ENCODE data around the gene MIER1.

Gene MIER1

GRCh38 chr1:66925944-66926343 is 1.2 kb downstream of the MIER1 start:
- no peaks in the 10 kb centered on the region for H3K27me3 ChIP-seq (ENCODE audit: control insufficient read depth, insufficient read depth, low read length)
- H3K9me3 ChIP-seq (ENCODE audit: control insufficient read depth, insufficient read depth, low read length): no peaks in the 10 kb centered on the region
- H3K4me3 ChIP-seq (ENCODE audit: low read depth, low read length): peak overlapping the region; percentile 85
- H3K9ac ChIP-seq (ENCODE audit: low read depth, low read length): peak overlapping the region; percentile 38
- no peaks in the 10 kb centered on the region for H3K36me3 ChIP-seq (ENCODE audit: control insufficient read depth, insufficient read depth, low read length)
- H3K4me1 ChIP-seq (ENCODE audit: control insufficient read depth, insufficient read depth, low read length): peaks cover 4% of the 10 kb centered on the region

DNA sequence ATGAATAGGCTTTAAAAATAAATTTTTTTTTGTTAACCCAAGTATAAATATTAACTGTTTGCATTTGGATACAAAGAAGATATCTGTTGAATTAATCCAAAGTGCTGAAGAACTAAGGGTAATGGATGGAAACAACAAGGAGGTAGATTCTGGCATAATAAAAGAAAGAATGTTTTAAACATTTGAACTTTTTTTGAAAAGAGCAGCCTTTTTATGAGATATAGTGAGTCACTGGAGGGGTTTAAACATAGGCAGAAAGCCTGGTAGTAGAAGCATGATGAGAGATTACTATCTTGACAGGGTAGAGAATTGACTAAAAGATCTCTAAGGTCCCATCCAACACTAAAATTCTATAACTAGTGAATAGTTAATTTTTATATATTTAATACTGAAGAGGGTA is 2.7 kb downstream of the MIER1 start:
- Histone ChIP-seq H3K9me3 (ENCODE audit: control insufficient read depth, insufficient read depth, low read length) (no peaks in the 10 kb centered on the region), H3K4me1 (ENCODE audit: control insufficient read depth, insufficient read depth, low read length) (peaks cover 9% of the 10 kb centered on the region), H3K36me3 (ENCODE audit: control insufficient read depth, insufficient read depth, low read length) (no peaks in the 10 kb centered on the region), H3K9ac (ENCODE audit: low read depth, low read length) (no peak overlapping the region), H3K27me3 (ENCODE audit: control insufficient read depth, insufficient read depth, low read length) (no peaks in the 10 kb centered on the region), H3K4me3 (ENCODE audit: low read depth, low read length) (no peak overlapping the region)

GRCh38 chr1:66929146-66929688 is 4.4 kb downstream of the MIER1 start:
- Histone ChIP-seq H3K4me1 (ENCODE audit: control insufficient read depth, insufficient read depth, low read length) (peaks cover 11% of the 10 kb centered on the region), H3K27me3 (ENCODE audit: control insufficient read depth, insufficient read depth, low read length) (no peaks in the 10 kb centered on the region), H3K9ac (ENCODE audit: low read depth, low read length) (no peak overlapping the region), H3K9me3 (ENCODE audit: control insufficient read depth, insufficient read depth, low read length) (no peaks in the 10 kb centered on the region), H3K36me3 (ENCODE audit: control insufficient read depth, insufficient read depth, low read length) (no peaks in the 10 kb centered on the region), H3K4me3 (ENCODE audit: low read depth, low read length) (peak overlapping the region; percentile 47)

DNA sequence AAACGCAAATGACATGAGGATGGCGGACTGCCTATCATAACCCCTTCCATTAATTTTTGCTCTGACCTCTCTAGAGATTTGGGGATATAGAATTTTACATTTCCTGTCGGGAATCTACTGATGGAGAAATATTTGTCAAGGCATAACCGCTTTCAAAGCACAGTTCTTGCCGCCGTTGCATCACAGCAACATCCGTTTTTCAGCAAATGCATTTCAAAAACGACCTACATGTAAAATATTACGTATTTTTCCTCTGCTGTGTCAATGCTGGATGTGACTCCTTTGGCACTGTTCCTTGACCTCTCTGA is 4.9 kb downstream of the MIER1 start:
- Histone ChIP-seq H3K9ac (ENCODE audit: low read depth, low read length) (no peak overlapping the region), H3K9me3 (ENCODE audit: control insufficient read depth, insufficient read depth, low read length) (no peaks in the 10 kb centered on the region), H3K27me3 (ENCODE audit: control insufficient read depth, insufficient read depth, low read length) (no peaks in the 10 kb centered on the region), H3K4me1 (ENCODE audit: control insufficient read depth, insufficient read depth, low read length) (peaks cover 11% of the 10 kb centered on the region), H3K36me3 (ENCODE audit: control insufficient read depth, insufficient read depth, low read length) (no peaks in the 10 kb centered on the region), H3K4me3 (ENCODE audit: low read depth, low read length) (peak overlapping the region; percentile 47)

- Histone ChIP-seq H3K36me3 (ENCODE audit: control insufficient read depth, insufficient read depth, low read length) (no peaks in the 10 kb centered on the region), H3K27me3 (ENCODE audit: control insufficient read depth, insufficient read depth, low read length) (no peaks in the 10 kb centered on the region), H3K4me3 (ENCODE audit: low read depth, low read length) (peak overlapping the region; percentile 88), H3K9me3 (ENCODE audit: control insufficient read depth, insufficient read depth, low read length) (no peaks in the 10 kb centered on the region), H3K9ac (ENCODE audit: low read depth, low read length) (peak overlapping the region; percentile 71), H3K4me1 (ENCODE audit: control insufficient read depth, insufficient read depth, low read length) (peaks cover 11% of the 10 kb centered on the region)
Observed at GRCh38 chr1:66929999-66930822, 5.4 kb downstream of the MIER1 start.

DNA sequence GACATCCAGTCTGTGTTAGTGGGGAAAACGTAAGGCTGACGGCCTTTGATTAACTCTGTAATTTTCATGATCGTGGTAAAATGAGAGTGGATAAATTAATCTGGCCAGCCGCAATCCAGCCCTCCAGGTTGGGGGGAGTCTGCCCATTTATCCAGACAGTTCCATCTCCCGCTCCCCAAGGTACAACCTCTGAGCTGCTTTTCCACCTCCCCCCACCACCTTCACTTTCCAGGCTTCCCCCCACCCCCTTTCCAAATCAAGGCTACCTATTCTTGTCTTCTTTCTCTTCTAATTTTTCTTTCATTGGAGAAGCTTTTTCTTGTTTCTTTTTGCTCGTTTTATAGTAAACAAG is 6.0 kb downstream of the MIER1 start:
- Histone ChIP-seq H3K9ac (ENCODE audit: low read depth, low read length) (peak overlapping the region; percentile 71), H3K27me3 (ENCODE audit: control insufficient read depth, insufficient read depth, low read length) (no peaks in the 10 kb centered on the region), H3K4me1 (ENCODE audit: control insufficient read depth, insufficient read depth, low read length) (peaks cover 11% of the 10 kb centered on the region), H3K36me3 (ENCODE audit: control insufficient read depth, insufficient read depth, low read length) (no peaks in the 10 kb centered on the region), H3K4me3 (ENCODE audit: low read depth, low read length) (peak overlapping the region; percentile 88), H3K9me3 (ENCODE audit: control insufficient read depth, insufficient read depth, low read length) (no peaks in the 10 kb centered on the region)

DNA sequence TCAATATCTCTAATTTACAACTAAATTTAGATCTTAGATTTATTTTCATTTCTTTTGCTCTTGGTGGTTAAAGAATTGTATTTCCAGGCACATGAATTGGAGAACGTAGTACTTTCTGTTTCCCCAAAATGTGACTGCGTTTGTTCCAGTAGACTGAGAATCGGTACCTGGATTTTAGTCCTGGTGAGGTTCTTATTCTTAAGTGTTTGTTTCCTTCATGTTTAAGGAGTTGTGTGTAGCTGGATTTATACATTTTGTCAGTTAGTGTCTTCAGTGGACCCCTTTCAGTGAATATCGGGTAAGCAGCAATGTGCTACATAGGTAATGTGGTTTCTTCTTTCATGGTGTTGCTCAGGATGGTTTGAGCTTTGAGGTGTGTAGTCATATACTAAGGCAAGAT is 6.8 kb downstream of the MIER1 start:
- peak overlapping the region; percentile 88 for H3K4me3 ChIP-seq (ENCODE audit: low read depth, low read length)
- no peaks in the 10 kb centered on the region for H3K9me3 ChIP-seq (ENCODE audit: control insufficient read depth, insufficient read depth, low read length)
- H3K9ac ChIP-seq (ENCODE audit: low read depth, low read length): peak overlapping the region; percentile 71
- no peaks in the 10 kb centered on the region for H3K36me3 ChIP-seq (ENCODE audit: control insufficient read depth, insufficient read depth, low read length)
- H3K4me1 ChIP-seq (ENCODE audit: control insufficient read depth, insufficient read depth, low read length): peaks cover 11% of the 10 kb centered on the region
- no peaks in the 10 kb centered on the region for H3K27me3 ChIP-seq (ENCODE audit: control insufficient read depth, insufficient read depth, low read length)

DNA sequence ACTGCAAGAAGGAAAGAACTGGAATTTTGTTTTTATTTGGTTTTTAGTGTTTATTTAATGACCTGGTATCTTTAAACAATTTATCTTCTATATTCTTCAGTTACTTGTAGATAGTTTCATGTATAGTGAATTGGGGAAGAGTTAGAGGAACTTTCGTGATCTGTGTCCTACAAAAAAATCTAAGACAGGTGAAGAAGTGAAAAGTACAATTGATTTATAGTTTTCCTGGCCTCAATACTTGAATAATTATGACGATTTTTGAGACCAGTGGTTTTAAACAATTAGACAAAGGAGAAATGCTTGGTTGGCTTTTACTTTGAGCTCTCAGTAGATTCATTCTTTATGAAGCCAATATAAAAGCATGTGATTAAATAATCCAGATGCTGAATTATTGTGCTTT is 7.5 kb downstream of the MIER1 start:
- Histone ChIP-seq H3K36me3 (ENCODE audit: control insufficient read depth, insufficient read depth, low read length) (no peaks in the 10 kb centered on the region), H3K9ac (ENCODE audit: low read depth, low read length) (no peak overlapping the region), H3K27me3 (ENCODE audit: control insufficient read depth, insufficient read depth, low read length) (no peaks in the 10 kb centered on the region), H3K9me3 (ENCODE audit: control insufficient read depth, insufficient read depth, low read length) (no peaks in the 10 kb centered on the region), H3K4me3 (ENCODE audit: low read depth, low read length) (peak overlapping the region; percentile 5), H3K4me1 (ENCODE audit: control insufficient read depth, insufficient read depth, low read length) (peaks cover 11% of the 10 kb centered on the region)

DNA sequence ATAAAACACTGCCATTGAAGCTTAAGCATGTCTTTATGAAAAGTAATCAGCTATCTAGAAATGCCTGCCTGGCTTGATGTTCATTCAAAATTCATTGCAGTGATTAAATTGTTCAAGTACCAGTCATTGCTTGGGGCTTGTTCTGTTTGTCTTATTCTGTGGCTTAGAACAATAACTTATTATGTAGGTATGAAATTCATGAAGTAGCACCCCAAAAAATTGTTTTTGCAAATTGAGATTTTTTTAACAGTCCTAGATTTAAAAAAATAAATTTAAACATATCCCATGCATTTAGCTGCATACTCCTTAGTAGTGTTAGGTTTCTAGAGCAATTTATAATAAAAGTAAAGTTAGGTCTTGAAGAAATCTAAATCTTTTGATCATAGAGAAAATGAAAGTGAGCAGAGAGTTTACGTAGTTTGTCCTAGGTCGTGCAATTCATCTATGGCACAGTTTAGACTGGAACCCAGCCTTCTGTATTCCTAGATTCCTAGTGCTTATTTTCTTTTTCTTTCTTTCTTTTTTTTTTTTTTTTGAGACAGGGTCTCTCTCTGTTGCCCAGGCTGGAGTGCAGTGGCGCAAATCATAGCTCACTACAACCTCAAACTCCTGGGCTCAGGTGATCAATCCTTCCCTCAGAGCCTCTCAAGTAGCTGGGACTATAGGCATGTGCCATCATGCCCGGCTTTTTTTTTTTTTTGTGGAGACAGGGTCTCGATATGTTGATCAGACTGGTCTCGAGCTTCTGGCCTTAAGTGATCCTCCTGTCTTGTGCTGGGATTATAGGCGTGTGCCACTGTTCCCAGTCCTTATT is 9.3 kb downstream of the MIER1 start:
- Histone ChIP-seq H3K36me3 (ENCODE audit: control insufficient read depth, insufficient read depth, low read length) (no peaks in the 10 kb centered on the region), H3K4me3 (ENCODE audit: low read depth, low read length) (no peak overlapping the region), H3K4me1 (ENCODE audit: control insufficient read depth, insufficient read depth, low read length) (peaks cover 11% of the 10 kb centered on the region), H3K9me3 (ENCODE audit: control insufficient read depth, insufficient read depth, low read length) (no peaks in the 10 kb centered on the region), H3K27me3 (ENCODE audit: control insufficient read depth, insufficient read depth, low read length) (no peaks in the 10 kb centered on the region), H3K9ac (ENCODE audit: low read depth, low read length) (no peak overlapping the region)

- Histone ChIP-seq H3K9me3 (ENCODE audit: control insufficient read depth, insufficient read depth, low read length) (no peaks in the 10 kb centered on the region), H3K4me1 (ENCODE audit: control insufficient read depth, insufficient read depth, low read length) (peaks cover 5% of the 10 kb centered on the region), H3K36me3 (ENCODE audit: control insufficient read depth, insufficient read depth, low read length) (no peaks in the 10 kb centered on the region), H3K4me3 (ENCODE audit: low read depth, low read length) (no peak overlapping the region), H3K27me3 (ENCODE audit: control insufficient read depth, insufficient read depth, low read length) (no peaks in the 10 kb centered on the region), H3K9ac (ENCODE audit: low read depth, low read length) (no peak overlapping the region)
Observed at GRCh38 chr1:66937529-66938234, 12.9 kb downstream of the MIER1 start.

GRCh38 chr1:66938613-66939012 is 13.8 kb downstream of the MIER1 start:
- H3K4me1 ChIP-seq (ENCODE audit: control insufficient read depth, insufficient read depth, low read length): peaks cover 3% of the 10 kb centered on the region
- no peaks in the 10 kb centered on the region for H3K36me3 ChIP-seq (ENCODE audit: control insufficient read depth, insufficient read depth, low read length)
- H3K9ac ChIP-seq (ENCODE audit: low read depth, low read length): no peak overlapping the region
- H3K4me3 ChIP-seq (ENCODE audit: low read depth, low read length): no peak overlapping the region
- no peaks in the 10 kb centered on the region for H3K9me3 ChIP-seq (ENCODE audit: control insufficient read depth, insufficient read depth, low read length)
- H3K27me3 ChIP-seq (ENCODE audit: control insufficient read depth, insufficient read depth, low read length): no peaks in the 10 kb centered on the region

Measured in iPS-15b (cell line).